ENCODE results near the gene FEZ2.

Gene FEZ2

GRCh38 chr2:36586672-36587071 is 11.3 kb downstream of the FEZ2 start:
- no peak for DNase-seq

- DNase-seq, result no peak
Observed at GRCh38 chr2:36584148-36584794, 13.7 kb downstream of the FEZ2 start.

GRCh38 chr2:36582951-36583350 is 15.0 kb downstream of the FEZ2 start:
- no peak for DNase-seq

GRCh38 chr2:36582538-36582937 is 15.4 kb downstream of the FEZ2 start:
- DNase-seq, result no peak

GRCh38 chr2:36579297-36579664 is 18.7 kb downstream of the FEZ2 start:
- no peak for DNase-seq

GRCh38 chr2:36578343-36579296 is 19.3 kb downstream of the FEZ2 start:
- DNase-seq, result no peak

- no peak for DNase-seq
Observed at GRCh38 chr2:36577884-36578283, 20.1 kb downstream of the FEZ2 start.

GRCh38 chr2:36574560-36574959 is 23.4 kb downstream of the FEZ2 start:
- DNase-seq, result no peak

- DNase-seq, result no peak
Observed at GRCh38 chr2:36573165-36573564, 24.8 kb downstream of the FEZ2 start.

GRCh38 chr2:36572719-36573059 is 25.3 kb downstream of the FEZ2 start:
- DNase-seq, result no peak

GRCh38 chr2:36572054-36572718 is 25.8 kb downstream of the FEZ2 start:
- DNase-seq, result no peak

- no peak for DNase-seq
Observed at GRCh38 chr2:36570416-36570815, 27.6 kb downstream of the FEZ2 start.

GRCh38 chr2:36569267-36569856 is 28.6 kb downstream of the FEZ2 start:
- no peak for DNase-seq

- DNase-seq, result no peak
Observed at GRCh38 chr2:36568516-36569246, 29.3 kb downstream of the FEZ2 start.

- DNase-seq, result no peak
Observed at GRCh38 chr2:36567711-36568408, 30.1 kb downstream of the FEZ2 start.

- no peak for DNase-seq
Observed at GRCh38 chr2:36566887-36567286, 31.1 kb downstream of the FEZ2 start.

GRCh38 chr2:36565712-36566111 is 32.3 kb downstream of the FEZ2 start:
- DNase-seq, result no peak

- DNase-seq, result no peak
Observed at GRCh38 chr2:36564377-36564930, 33.5 kb downstream of the FEZ2 start.

GRCh38 chr2:36562973-36563532 is 34.9 kb downstream of the FEZ2 start:
- no peak for DNase-seq

- DNase-seq, result no peak
Observed at GRCh38 chr2:36562240-36562639, 35.7 kb downstream of the FEZ2 start.

GRCh38 chr2:36561237-36561944 is 36.6 kb downstream of the FEZ2 start:
- no peak for DNase-seq

Measured in activated naive CD4-positive, alpha-beta T cell treated with Interleukin-2 at 50 U/mL for 16 hours (primary cell).